PC-9 (cell line): ENCODE measurements around the gene MTCL1. TPM values are rescaled to one million over a fixed set of nuclear protein-coding genes. Genes with fewer than 3 reads are reported as not detected.

Source experiments
- BruUV-seq: library from RNA; stranded (reverse); fragments of 400-500 nt; replicated peaks from 2 replicates; lab custom pipeline; 2021; lab: Mats Ljungman, UMichigan
- CTCF ChIA-PET: fragments of 300-600 bp; sonication (Branson Sonifier 250); formaldehyde crosslinking; loops from one replicate; lab custom pipeline; 2022; ENCODE audit warnings: antibody characterized with exemption; lab: Charles Lee
- POLR2A ChIA-PET: fragments of 300-600 bp; sonication (Branson Sonifier 250); formaldehyde crosslinking; loops from one replicate; lab custom pipeline; 2022; ENCODE audit warnings: antibody characterized with exemption; ENCODE audit not compliant: unreplicated experiment; lab: Charles Lee
- DNase-seq, 2 experiments: peaks; one replicate each; pipeline versions ENCODE4 v3.0.0 to v3.0.0-alpha.2; 2015 to 2022; ENCODE audit warnings: mixed read lengths in 1 of 2
- H2AFZ ChIP-seq: fragments of 200-600 bp; sonication (generic); 2 replicates; pipeline ENCODE4 v1.8.1; 2017; ENCODE audit warnings: antibody characterized with exemption
- H3F3A ChIP-seq: fragments of 200-600 bp; sonication (generic); 2 replicates; pipeline ENCODE4 v1.8.1; 2017; ENCODE audit warnings: antibody characterized with exemption, mild to moderate bottlenecking, low read depth; ENCODE audit not compliant: insufficient read depth
- H3K27ac ChIP-seq: fragments of 200-600 bp; sonication (generic); 2 replicates; pipeline ENCODE4 v1.6.1; 2016; ENCODE audit warnings: mixed run types
- H3K27me3 ChIP-seq: fragments of 200-600 bp; sonication (generic); 2 replicates; pipeline ENCODE4 v1.6.1; 2016; ENCODE audit warnings: low read depth, mixed run types; ENCODE audit not compliant: insufficient read depth
- H3K36me3 ChIP-seq: fragments of 200-600 bp; sonication (generic); 2 replicates; pipeline ENCODE4 v1.6.1; 2016; ENCODE audit warnings: low read depth, mixed run types
- H3K4me1 ChIP-seq: fragments of 200-600 bp; sonication (generic); replicated peaks from 2 replicates; pipeline ENCODE4 v1.6.1; 2016; ENCODE audit warnings: mixed run types; ENCODE audit not compliant: insufficient read depth
- H3K4me2 ChIP-seq: fragments of 200-600 bp; sonication (generic); 2 replicates; pipeline ENCODE4 v1.6.1; 2017; ENCODE audit warnings: mixed run types
- H3K4me3 ChIP-seq: fragments of 200-600 bp; sonication (generic); 2 replicates; pipeline ENCODE4 v1.6.1; 2016; ENCODE audit warnings: mixed run types
- H3K79me2 ChIP-seq: fragments of 200-600 bp; sonication (generic); 2 replicates; pipeline ENCODE4 v1.6.1; 2017; ENCODE audit warnings: low read depth, mixed run types
- H3K9me2 ChIP-seq: fragments of 200-600 bp; sonication (generic); 2 replicates; pipeline ENCODE4 v1.8.1; 2017; ENCODE audit warnings: mild to moderate bottlenecking; ENCODE audit not compliant: insufficient read depth
- H3K9me3 ChIP-seq: fragments of 200-600 bp; sonication (generic); 2 replicates; pipeline ENCODE4 v1.8.1; 2016; ENCODE audit warnings: low read depth; ENCODE audit not compliant: insufficient read depth
- H4K20me1 ChIP-seq: fragments of 200-600 bp; sonication (generic); 2 replicates; pipeline ENCODE4 v1.8.1; 2017; ENCODE audit not compliant: insufficient read depth
- CTCF ChIP-seq: fragments of 200-600 bp; sonication (generic); conservative IDR thresholded peaks from 2 replicates; pipeline ENCODE4 v1.6.1; 2017; ENCODE audit warnings: mixed run types, antibody characterized with exemption, mild to moderate bottlenecking, moderate library complexity
- EZH2 ChIP-seq: fragments of 200-600 bp; sonication (generic); IDR thresholded peaks from 2 replicates; pipeline ENCODE4 v1.8.0; 2017; ENCODE audit warnings: antibody characterized with exemption, low read depth
- intact Hi-C: fragments of 100-400 bp; cut with micrococcal nuclease; formaldehyde crosslinking; loops from one replicate; pipeline ENCODE4 v1.10.0; 2022; ENCODE audit not compliant: unreplicated experiment
- total RNA-seq: library from RNA; stranded (reverse); gene quantifications from 2 replicates; pipeline ENCODE4 v1.2.3, GENCODE V29; 2021

MTCL1 gene
- total RNA-seq, 1 experiment from 2014 or later, result 29.6 TPM

GRCh38 chr18:8781671-8782070 is 76.3 kb downstream of the MTCL1 start:
- intact Hi-C loops, result no loop called here
- ChIA-PET CTCF (no interaction called here), POLR2A (interaction anchor here (0.6 kb wide), 1 partner anchor 18 kb away, joined by 4 read pairs; no protein-coding TSS in a partner anchor)
- DNase-seq, result no peak
- Histone ChIP-seq H3K9me3 (no peaks in the 10 kb centered on the region), H3K36me3 (no peaks in the 10 kb centered on the region), H4K20me1 (no peaks in the 10 kb centered on the region), H3K27ac (no peak overlapping the region), H3K4me2 (no peak overlapping the region), H3K27me3 (no peaks in the 10 kb centered on the region), H2AFZ (no peak overlapping the region), H3K9me2 (no peaks in the 10 kb centered on the region), H3K4me3 (no peak overlapping the region), H3K79me2 (no peaks in the 10 kb centered on the region), H3K4me1 (no peaks in the 10 kb centered on the region), H3F3A (no peaks in the 10 kb centered on the region)
- BruUV-seq, result no TSS peak
- TF ChIP-seq CTCF, result no peak
- no peak for TF ChIP-seq EZH2

- H3K9me2 ChIP-seq, result no peaks in the 10 kb centered on the region
- no peaks in the 10 kb centered on the region for H3K4me1 ChIP-seq
- intact Hi-C loops, result no loop called here
- TF ChIP-seq CTCF, result no peak
- no peak for TF ChIP-seq EZH2
- POLR2A ChIA-PET, result no interaction called here
- no peaks in the 10 kb centered on the region for H3K79me2 ChIP-seq
- H3K4me3 ChIP-seq, result no peak overlapping the region
- no peak overlapping the region for H3K27ac ChIP-seq
- H2AFZ ChIP-seq, result no peak overlapping the region
- BruUV-seq, result no TSS peak
- no peaks in the 10 kb centered on the region for H3K36me3 ChIP-seq
- H3K4me2 ChIP-seq, result no peak overlapping the region
- no peaks in the 10 kb centered on the region for H4K20me1 ChIP-seq
- H3K27me3 ChIP-seq, result no peaks in the 10 kb centered on the region
- no peaks in the 10 kb centered on the region for H3K9me3 ChIP-seq
- CTCF ChIA-PET, result no interaction called here
- no peaks in the 10 kb centered on the region for H3F3A ChIP-seq
- DNase-seq, result no peak
Measured at GRCh38 chr18:8783335-8783993, 78.1 kb downstream of the MTCL1 start.

GRCh38 chr18:8783994-8784530 is 78.7 kb downstream of the MTCL1 start:
- Histone ChIP-seq H3F3A (no peaks in the 10 kb centered on the region), H3K4me1 (no peaks in the 10 kb centered on the region), H3K4me3 (no peak overlapping the region), H3K36me3 (no peaks in the 10 kb centered on the region), H3K27me3 (no peaks in the 10 kb centered on the region), H3K9me2 (no peaks in the 10 kb centered on the region), H3K9me3 (no peaks in the 10 kb centered on the region), H3K4me2 (no peak overlapping the region), H2AFZ (no peak overlapping the region), H3K27ac (no peak overlapping the region), H3K79me2 (no peaks in the 10 kb centered on the region), H4K20me1 (no peaks in the 10 kb centered on the region)
- TF ChIP-seq EZH2 (no peak), CTCF (no peak)
- DNase-seq, result no peak
- ChIA-PET CTCF (no interaction called here), POLR2A (interaction anchor here (0.5 kb wide), 1 partner anchor 77 kb away, joined by 8 read pairs; no protein-coding TSS in a partner anchor)
- intact Hi-C loops, result no loop called here
- no TSS peak for BruUV-seq
